K562 (cell line): ENCODE results near the gene ARHGAP15.

Experiments
- FOXA1 ChIP-seq: fragments of 450-650 bp; IDR thresholded peaks from 2 replicates; pipeline ENCODE4 v1.6.1; 2016; ENCODE audit warnings: mild to moderate bottlenecking, borderline replicate concordance
- GABPA ChIP-seq: fragments of 200-800 bp; sonication (Bioruptor generic); conservative IDR thresholded peaks from 2 replicates; pipeline ENCODE4 v1.6.1; 2016; ENCODE audit warnings: low read depth, missing genetic modification characterization, missing compliant biosample characterization
- POLR2A ChIP-seq: fragments of 450-650 bp; conservative IDR thresholded peaks from 2 replicates; pipeline ENCODE4 v1.6.1; 2016
- ZNF24 ChIP-seq: fragments of 450-650 bp; IDR thresholded peaks from 2 replicates; pipeline ENCODE4 v1.6.1; 2016
- TF ChIP-seq, protein P1 (sequence below), 3 experiments: IDR thresholded peaks in 2 of 3; conservative IDR thresholded peaks in 1 of 3; 2 replicates each; pipeline ENCODE4 v1.5.1; 2011 to 2012; ENCODE audit warnings: low read length in 3 of 3, mild to moderate bottlenecking in 3 of 3, control low read depth in 2 of 3, improper control_type of control experiment in 1 of 3, inconsistent platforms in 1 of 3, low read depth in 1 of 3, mixed read lengths in 1 of 3, moderate library complexity in 1 of 3; ENCODE audit not compliant: insufficient read depth in 2 of 3

GRCh38 chr2:143529118-143529720 lies 400.0 kb downstream of the ARHGAP15 start:
- TF ChIP-seq ZNF24 (no peak), GABPA (tag) (no peak), FOXA1 (no peak), POLR2A (no peak)
- TF ChIP-seq, protein P1, sequence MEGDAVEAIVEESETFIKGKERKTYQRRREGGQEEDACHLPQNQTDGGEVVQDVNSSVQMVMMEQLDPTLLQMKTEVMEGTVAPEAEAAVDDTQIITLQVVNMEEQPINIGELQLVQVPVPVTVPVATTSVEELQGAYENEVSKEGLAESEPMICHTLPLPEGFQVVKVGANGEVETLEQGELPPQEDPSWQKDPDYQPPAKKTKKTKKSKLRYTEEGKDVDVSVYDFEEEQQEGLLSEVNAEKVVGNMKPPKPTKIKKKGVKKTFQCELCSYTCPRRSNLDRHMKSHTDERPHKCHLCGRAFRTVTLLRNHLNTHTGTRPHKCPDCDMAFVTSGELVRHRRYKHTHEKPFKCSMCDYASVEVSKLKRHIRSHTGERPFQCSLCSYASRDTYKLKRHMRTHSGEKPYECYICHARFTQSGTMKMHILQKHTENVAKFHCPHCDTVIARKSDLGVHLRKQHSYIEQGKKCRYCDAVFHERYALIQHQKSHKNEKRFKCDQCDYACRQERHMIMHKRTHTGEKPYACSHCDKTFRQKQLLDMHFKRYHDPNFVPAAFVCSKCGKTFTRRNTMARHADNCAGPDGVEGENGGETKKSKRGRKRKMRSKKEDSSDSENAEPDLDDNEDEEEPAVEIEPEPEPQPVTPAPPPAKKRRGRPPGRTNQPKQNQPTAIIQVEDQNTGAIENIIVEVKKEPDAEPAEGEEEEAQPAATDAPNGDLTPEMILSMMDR (IDR thresholded peaks at IDR 0.05 in 2 of 3, conservative IDR thresholded peaks at IDR 0.05 in 1 of 3; ENCODE audit: insufficient read depth in 2 of 3, low read depth in 1 of 3, low read length in 3 of 3): no peak
